IPS-15b (cell line): ENCODE measurements around the gene LHX3.

Experiments
- H3K27me3 ChIP-seq: one replicate; pipeline ENCODE4 v1.6.1; 2013; ENCODE audit warnings: low read length; ENCODE audit not compliant: control insufficient read depth, insufficient read depth
- H3K36me3 ChIP-seq: one replicate; pipeline ENCODE4 v1.6.1; 2013; ENCODE audit warnings: low read length; ENCODE audit not compliant: control insufficient read depth, insufficient read depth
- H3K4me1 ChIP-seq: one replicate; pipeline ENCODE4 v1.6.1; 2013; ENCODE audit warnings: mild to moderate bottlenecking, low read length; ENCODE audit not compliant: control insufficient read depth, insufficient read depth
- H3K4me3 ChIP-seq: one replicate; pipeline ENCODE4 v1.5.1; 2013; ENCODE audit warnings: low read depth, low read length
- H3K9ac ChIP-seq: one replicate; pipeline ENCODE4 v1.6.1; 2013; ENCODE audit warnings: low read depth, mild to moderate bottlenecking, low read length
- H3K9me3 ChIP-seq: one replicate; pipeline ENCODE4 v1.6.1; 2013; ENCODE audit warnings: mild to moderate bottlenecking, low read length; ENCODE audit not compliant: control insufficient read depth, insufficient read depth

Gene LHX3

GRCh38 chr9:136200424-136200823 lies 4.5 kb downstream of the LHX3 start:
- Histone ChIP-seq H3K27me3 (peaks cover 83% of the 10 kb centered on the region), H3K4me3 (peak overlapping the region; percentile 5), H3K9me3 (no peaks in the 10 kb centered on the region), H3K9ac (no peak overlapping the region), H3K4me1 (peaks cover 5% of the 10 kb centered on the region), H3K36me3 (no peaks in the 10 kb centered on the region)

GRCh38 chr9:136199391-136200288 lies 5.3 kb downstream of the LHX3 start:
- no peaks in the 10 kb centered on the region for H3K9me3 ChIP-seq
- H3K27me3 ChIP-seq: peaks cover 89% of the 10 kb centered on the region
- peak overlapping the region; percentile 8 for H3K4me3 ChIP-seq
- no peak overlapping the region for H3K9ac ChIP-seq
- H3K4me1 ChIP-seq: peaks cover 7% of the 10 kb centered on the region
- H3K36me3 ChIP-seq: no peaks in the 10 kb centered on the region

- H3K36me3 ChIP-seq: no peaks in the 10 kb centered on the region
- peak overlapping the region; percentile 18 for H3K4me3 ChIP-seq
- H3K4me1 ChIP-seq: peaks cover 7% of the 10 kb centered on the region
- no peak overlapping the region for H3K9ac ChIP-seq
- H3K9me3 ChIP-seq: no peaks in the 10 kb centered on the region
- peaks cover 87% of the 10 kb centered on the region for H3K27me3 ChIP-seq
These were observed 6.3 kb downstream of the LHX3 start for GRCh38 chr9:136198605-136199083.

DNA sequence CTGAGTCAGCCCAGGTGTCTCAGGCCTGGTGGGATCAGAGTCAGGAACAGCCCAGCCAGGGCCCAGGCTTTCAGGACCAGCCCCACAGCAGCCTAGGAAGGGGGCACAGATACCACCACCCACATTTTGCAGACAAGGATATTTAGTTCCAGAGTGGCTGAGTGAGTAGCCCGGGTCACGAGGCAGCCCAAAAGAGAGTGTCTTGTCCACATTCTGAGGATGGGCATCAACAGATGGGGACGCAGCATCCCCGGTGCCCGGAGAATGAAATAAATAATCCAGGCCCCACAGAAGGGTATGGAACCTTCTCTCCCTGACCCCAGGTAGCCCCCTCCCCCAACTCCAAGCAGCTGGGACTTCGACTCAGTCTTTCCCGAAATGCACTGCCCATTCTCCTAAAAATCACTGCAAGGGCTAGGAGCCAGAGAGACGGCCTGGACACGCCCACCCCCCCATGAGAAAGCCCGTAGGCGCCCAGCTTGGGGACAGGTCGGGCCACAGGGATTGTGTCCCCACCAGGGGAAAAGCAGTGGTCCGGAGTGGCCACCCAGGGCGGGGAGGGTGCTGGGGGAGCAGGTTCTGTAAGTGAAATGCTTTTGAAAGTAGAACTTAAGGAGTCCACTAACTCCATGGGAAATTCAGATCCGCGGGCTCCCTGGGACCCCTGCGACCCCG lies 6.9 kb downstream of the LHX3 start:
- H3K4me3 ChIP-seq: peak overlapping the region; percentile 18
- peaks cover 86% of the 10 kb centered on the region for H3K27me3 ChIP-seq
- no peaks in the 10 kb centered on the region for H3K9me3 ChIP-seq
- no peak overlapping the region for H3K9ac ChIP-seq
- peaks cover 7% of the 10 kb centered on the region for H3K4me1 ChIP-seq
- H3K36me3 ChIP-seq: no peaks in the 10 kb centered on the region

GRCh38 chr9:136197084-136197875 lies 7.6 kb downstream of the LHX3 start:
- Histone ChIP-seq H3K4me3 (peak overlapping the region; percentile 18), H3K27me3 (peaks cover 87% of the 10 kb centered on the region), H3K9ac (no peak overlapping the region)

DNA sequence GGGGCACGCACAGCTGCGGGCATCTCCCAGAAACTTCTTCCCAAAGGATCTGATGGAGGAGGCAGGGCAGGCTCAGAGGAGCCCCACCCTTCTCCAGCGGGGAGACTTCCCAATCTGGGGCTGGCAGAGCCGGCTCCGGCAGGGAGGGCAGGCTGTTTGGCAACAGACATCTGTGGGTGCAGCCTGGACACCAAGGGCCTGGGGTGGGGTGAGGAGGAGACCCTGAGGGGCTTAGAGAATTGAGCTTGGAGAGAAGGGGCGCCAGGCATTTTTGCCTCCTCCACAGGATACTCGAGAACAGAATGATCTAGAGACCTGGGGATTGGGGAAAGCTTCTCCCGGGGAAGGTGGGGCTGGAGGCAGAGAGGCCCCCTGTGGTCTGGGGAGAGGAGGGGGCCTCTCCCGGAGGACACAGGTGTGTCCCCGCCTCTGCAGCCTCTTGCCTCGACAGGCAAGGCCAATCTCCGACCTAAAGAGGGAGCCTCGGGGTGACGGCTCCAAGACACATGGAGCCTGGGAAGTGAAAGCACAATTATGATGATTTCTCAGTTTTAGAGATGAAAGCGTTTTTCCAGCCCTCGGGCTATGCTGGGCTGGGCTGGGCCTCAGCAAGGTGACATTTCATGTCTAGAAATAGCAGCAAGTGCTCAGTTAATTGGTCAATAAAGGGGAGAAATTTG lies 8.4 kb downstream of the LHX3 start:
- H3K36me3 ChIP-seq: no peaks in the 10 kb centered on the region
- peaks cover 7% of the 10 kb centered on the region for H3K4me1 ChIP-seq
- H3K4me3 ChIP-seq: peak overlapping the region; percentile 19
- H3K27me3 ChIP-seq: peaks cover 91% of the 10 kb centered on the region
- no peaks in the 10 kb centered on the region for H3K9me3 ChIP-seq
- H3K9ac ChIP-seq: no peak overlapping the region

More at GRCh38 chr9:136197084-136197875, 7.6 kb downstream of the LHX3 start:
- Histone ChIP-seq H3K9me3 (no peaks in the 10 kb centered on the region), H3K4me1 (peaks cover 7% of the 10 kb centered on the region), H3K36me3 (no peaks in the 10 kb centered on the region)

GRCh38 chr9:136194540-136194939 lies 10.4 kb downstream of the LHX3 start:
- Histone ChIP-seq H3K4me1 (peaks cover 7% of the 10 kb centered on the region), H3K36me3 (no peaks in the 10 kb centered on the region), H3K27me3 (peaks cover 86% of the 10 kb centered on the region), H3K4me3 (no peak overlapping the region), H3K9me3 (no peaks in the 10 kb centered on the region), H3K9ac (no peak overlapping the region)

DNA sequence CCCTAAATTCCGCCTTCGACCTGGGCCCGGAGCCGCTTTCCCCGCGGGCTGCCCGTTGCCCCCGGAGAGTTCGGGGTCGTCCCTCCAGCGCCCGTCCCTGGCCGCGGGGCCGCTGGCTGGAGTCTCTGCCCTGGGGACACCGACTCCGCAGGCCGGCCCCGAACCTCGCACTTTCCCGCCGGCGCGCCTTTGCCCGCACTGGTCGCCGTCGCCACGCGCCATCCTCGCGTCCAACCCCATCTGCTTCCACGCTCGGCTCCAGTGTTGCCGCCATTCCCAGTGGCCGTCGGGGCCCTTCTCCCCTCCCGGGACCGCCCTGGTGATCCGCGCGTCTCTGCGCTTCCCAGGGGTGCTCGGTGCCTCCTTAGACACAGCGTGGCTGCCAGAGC lies 11.0 kb downstream of the LHX3 start:
- no peak overlapping the region for H3K4me3 ChIP-seq
- no peak overlapping the region for H3K9ac ChIP-seq
- peaks cover 82% of the 10 kb centered on the region for H3K27me3 ChIP-seq
- H3K36me3 ChIP-seq: no peaks in the 10 kb centered on the region
- H3K4me1 ChIP-seq: peaks cover 7% of the 10 kb centered on the region
- H3K9me3 ChIP-seq: no peaks in the 10 kb centered on the region

GRCh38 chr9:136193127-136193890 lies 11.6 kb downstream of the LHX3 start:
- Histone ChIP-seq H3K36me3 (no peaks in the 10 kb centered on the region), H3K4me3 (peak overlapping the region; percentile 30), H3K9me3 (no peaks in the 10 kb centered on the region), H3K27me3 (peaks cover 77% of the 10 kb centered on the region), H3K9ac (no peak overlapping the region), H3K4me1 (peaks cover 7% of the 10 kb centered on the region)

DNA sequence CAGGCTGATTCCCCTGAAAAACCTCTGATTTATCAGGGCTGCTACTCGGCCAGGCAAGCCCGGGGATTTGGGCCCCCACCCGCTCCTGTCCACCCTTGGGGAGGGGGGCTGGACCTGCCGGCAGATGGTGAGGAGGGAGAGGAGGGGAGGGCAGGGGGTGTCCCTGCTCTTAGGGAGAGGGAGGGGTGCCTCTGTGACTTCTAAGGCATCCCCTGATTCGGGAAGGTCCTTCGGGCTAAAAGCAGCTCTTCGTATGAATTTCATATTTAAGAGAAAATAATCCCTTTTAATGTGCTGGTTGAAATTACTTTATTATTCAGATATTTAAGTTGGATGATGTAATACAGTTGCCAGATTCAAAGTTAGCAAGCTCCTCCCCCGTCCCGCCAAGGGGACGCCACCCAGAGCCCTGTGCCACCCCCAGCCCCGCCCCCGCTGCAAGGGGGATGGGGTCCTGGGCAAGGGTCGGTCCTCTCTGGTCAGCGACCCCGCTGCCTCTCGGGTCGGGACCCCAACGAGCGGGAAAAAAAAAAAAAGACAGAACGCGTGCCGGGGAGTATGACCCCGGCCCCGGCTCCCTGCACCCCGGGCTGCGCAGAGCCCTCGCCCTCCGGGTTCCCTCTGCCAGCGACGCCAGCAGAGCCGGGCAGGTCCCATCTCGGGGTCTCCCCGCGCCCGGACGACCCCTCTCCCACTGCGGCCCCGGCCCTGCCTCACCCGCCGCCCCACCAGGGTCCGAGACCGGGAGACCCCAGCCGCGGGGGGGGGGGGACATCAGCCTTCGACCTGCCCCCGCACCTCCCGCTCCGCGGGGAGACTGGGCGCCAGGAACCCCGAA lies 12.4 kb downstream of the LHX3 start:
- Histone ChIP-seq H3K4me3 (peak overlapping the region; percentile 30), H3K4me1 (peaks cover 7% of the 10 kb centered on the region), H3K9ac (no peak overlapping the region), H3K36me3 (no peaks in the 10 kb centered on the region), H3K9me3 (no peaks in the 10 kb centered on the region), H3K27me3 (peaks cover 69% of the 10 kb centered on the region)
